GM19452 (cell line): ENCODE data around the gene PLEKHM2.
"Not testable (repeated sequence)": the region's sequence is repeated elsewhere in the genome, so short reads cannot be mapped to it uniquely, and the experiment has no call there.

ENCODE experiments used
- ATAC-seq: cut with Tn5 transposase; IDR thresholded peaks from one replicate; pipeline ENCODE4 v1.9.1; 2021; ENCODE audit not compliant: unreplicated experiment

Gene PLEKHM2, protein sequence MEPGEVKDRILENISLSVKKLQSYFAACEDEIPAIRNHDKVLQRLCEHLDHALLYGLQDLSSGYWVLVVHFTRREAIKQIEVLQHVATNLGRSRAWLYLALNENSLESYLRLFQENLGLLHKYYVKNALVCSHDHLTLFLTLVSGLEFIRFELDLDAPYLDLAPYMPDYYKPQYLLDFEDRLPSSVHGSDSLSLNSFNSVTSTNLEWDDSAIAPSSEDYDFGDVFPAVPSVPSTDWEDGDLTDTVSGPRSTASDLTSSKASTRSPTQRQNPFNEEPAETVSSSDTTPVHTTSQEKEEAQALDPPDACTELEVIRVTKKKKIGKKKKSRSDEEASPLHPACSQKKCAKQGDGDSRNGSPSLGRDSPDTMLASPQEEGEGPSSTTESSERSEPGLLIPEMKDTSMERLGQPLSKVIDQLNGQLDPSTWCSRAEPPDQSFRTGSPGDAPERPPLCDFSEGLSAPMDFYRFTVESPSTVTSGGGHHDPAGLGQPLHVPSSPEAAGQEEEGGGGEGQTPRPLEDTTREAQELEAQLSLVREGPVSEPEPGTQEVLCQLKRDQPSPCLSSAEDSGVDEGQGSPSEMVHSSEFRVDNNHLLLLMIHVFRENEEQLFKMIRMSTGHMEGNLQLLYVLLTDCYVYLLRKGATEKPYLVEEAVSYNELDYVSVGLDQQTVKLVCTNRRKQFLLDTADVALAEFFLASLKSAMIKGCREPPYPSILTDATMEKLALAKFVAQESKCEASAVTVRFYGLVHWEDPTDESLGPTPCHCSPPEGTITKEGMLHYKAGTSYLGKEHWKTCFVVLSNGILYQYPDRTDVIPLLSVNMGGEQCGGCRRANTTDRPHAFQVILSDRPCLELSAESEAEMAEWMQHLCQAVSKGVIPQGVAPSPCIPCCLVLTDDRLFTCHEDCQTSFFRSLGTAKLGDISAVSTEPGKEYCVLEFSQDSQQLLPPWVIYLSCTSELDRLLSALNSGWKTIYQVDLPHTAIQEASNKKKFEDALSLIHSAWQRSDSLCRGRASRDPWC

DNA sequence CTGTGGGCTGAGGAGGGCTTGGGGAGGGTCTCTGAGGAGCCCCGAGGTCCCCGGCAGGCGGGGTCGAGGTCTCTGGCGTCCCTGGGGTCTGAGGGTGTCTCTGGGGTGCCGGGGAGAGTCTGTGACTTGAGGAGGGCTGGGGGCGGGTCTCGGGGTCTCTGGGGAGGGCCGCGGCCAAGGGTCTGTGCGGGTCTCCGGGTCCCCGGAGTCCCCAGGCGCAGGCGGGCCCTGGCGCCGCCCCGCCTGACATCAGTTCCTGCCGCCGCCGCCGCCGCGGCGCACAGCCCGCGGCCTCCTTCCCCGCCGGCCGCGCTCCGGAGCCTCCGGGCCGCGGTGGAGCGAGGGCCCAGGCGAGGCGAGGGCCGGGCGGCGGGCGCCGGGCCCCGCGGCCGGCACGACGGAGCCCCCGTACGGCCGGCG, at the start of gene PLEKHM2:
PLEKHM2 (plus strand) TSS at position 279 of the 420 bp plus-strand sequence. CDS start 239 bp downstream, outside the sequence.
- peak; percentile 43 for ATAC-seq

DNA sequence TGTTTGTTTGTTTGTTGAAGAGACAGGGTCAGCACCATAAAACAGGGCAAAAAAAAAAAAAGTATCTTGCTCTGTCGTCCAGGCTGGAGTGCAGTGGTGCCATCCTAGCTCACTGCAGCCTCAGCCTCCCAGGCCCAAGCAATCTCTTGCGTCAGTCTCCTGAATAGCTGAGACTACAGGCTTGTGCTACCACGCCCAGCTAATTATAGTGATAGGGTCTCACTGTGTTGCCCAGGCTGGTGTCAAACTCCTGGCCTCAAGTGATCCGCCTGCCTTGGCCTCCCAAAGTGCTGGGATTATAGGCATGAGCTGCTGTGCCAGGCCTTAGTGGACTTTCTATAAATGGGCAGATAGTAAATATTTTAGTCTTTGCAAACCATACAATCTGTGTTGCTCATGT, 47.7 kb upstream of the PLEKHM2 start:
- no peak for ATAC-seq

DNA sequence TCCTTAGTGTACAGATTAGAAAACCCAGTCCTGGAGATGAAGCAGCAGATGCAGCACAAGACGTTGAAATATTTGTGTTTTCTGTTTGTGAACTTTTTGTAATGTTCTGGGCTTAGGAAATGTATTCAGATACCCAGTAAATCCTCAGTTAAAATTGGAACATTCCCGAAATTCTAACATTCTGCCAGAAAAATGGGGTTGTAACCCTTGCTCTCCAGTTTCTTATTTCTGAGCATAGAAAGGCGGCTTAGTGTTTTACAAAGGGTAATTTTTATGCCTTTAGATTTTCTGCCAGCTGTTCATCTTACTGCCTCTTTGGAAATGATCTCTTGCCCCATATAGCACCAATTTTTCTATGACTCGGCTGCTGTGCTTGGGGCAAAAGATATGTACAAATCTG, 46.3 kb upstream of the PLEKHM2 start:
- ATAC-seq, result no peak

DNA sequence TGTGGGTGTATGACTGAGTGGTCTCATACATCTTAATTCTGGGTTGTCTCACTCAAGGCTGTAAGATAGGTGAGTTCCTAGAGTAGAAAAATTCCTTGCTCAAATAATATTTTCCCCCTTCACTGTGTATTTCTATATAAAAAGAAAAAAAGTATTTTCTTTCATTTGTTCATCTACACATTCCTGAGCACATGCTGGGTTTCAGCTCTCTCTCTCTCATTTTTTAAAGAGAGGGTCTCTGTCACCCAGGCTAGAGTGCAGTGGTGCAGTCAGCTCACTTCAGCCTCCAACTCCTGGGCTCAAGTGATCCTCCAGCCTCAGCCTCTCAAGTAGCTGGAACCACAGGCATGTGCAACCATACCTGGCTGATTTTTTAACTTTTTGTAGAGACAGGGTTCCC, 44.9 kb upstream of the PLEKHM2 start:
- ATAC-seq, result no peak

DNA sequence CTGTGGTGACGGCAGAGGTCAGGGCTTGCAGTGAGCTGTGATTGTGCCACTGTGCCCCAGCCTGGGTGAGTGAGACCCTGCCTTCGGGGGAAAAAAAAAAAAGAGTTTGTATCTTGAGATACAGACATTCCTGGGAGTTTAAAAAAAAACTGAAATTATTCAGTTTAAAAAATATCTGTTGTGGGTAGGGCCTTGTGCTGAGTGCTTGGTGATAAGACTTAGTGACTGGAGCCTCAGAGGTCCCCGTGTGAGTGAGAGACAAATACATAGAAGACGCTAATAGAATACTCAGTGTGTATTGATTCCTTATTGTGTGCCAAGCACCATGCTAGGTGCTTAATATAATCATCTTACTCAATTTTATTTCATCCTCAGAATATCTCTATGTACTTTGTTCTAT, 44.2 kb upstream of the PLEKHM2 start:
- ATAC-seq, result no peak

DNA sequence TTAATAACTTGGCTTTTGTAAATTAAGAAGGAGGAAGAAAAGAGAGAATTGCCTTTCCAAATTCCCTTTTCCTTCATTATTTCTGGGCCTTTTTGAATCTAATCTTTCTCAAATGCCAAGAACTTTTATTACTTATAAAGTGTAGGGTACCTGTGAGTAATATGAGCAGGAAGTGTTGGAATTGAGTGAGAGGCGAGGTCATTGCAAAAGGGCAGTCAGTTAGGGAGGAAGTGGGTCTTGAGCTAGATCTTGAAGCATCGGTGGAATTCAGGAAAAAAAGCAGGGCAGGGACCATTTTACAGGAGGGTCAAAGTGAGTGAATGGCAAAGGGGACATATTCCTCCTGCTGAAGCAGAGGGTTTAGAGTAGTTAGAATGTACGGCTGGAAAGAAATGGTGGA, 43.5 kb upstream of the PLEKHM2 start:
- ATAC-seq, result no peak

DNA sequence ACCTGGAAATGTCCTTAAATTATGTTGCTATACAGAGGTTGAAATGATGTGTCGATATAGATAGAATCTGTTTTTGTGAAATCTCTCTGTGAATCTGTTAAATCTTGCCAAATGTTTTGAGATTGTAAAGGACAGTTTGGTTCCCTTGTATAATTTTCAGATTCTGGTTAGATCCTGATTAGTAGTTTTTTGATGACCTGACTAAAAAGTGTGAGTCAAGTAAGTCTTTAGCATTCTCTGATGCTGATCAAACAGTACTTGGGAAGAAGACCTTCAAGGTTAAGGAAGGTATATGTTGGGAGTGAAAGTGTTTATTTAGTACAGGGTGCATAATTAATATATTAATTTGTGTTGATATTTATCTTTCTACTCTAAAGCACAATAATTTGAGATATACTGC, 34.2 kb upstream of the PLEKHM2 start:
- no peak for ATAC-seq

DNA sequence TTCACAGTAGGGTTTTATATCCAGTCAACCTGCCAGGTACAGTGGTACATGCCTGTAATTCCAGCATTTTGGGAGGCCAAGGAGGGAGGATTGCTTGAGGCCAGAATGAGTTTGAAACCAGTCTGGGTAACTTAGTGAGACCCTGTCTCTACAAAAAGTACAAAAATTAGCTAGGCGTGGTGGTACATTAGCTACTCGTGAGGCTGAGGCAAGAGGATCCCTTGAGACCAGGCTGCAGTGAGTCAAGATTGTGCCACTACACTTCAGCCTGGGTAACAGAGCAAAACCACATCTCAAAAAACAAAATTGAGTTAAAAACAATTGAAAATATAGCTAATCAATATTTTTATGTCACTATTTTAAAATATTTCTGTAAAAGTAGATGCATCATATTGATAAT, 33.7 kb upstream of the PLEKHM2 start:
- ATAC-seq, result no peak

DNA sequence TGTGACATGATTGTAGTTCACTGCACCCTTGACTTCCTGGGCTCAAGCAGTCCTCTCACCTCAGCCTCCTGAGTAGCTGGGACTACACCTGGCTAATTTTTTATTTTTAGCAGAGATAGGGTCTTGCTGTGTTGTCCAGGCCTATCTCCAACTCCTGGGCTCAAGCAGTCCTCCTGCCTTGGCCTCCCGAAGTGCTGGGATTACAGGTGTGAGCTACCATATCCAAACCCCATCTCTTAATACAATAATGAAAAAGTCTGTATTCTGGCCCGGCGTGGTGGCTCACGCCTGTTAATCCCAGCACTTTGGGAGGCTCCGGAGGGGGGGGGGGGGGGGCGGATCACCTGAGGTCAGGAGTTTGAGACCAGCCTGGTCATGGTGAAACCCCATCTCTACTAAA, 32.0 kb upstream of the PLEKHM2 start:
- ATAC-seq, result not testable (repeated sequence)

DNA sequence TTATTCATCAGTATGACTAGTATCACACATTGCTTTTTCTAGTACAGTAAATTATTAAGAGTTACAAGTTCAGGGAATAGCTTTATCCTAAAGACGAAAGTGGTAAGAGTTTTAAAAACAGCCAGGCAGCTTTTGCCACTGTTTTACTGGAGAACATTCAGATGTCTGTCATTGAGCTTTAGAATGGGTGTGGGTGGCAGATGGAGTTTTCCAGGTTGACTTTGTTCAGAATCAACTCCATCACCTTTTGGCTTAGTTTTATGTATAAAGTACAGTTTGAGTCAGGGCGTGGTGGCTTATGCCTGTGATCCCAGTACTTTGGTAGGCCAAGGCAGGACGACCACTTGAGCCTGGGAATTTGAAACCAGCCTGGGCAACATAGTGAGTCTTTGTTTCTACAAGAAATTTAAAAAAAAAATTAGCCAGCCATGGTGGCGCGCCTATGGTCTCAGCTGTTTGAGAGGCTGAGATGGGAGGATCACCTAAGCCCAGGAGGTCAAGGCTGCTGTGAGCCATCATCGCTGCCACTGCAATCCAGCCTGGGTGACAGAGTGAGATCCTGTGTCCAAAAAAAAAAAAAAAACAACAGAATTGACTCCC, 29.9 kb upstream of the PLEKHM2 start:
- ATAC-seq, result no peak

DNA sequence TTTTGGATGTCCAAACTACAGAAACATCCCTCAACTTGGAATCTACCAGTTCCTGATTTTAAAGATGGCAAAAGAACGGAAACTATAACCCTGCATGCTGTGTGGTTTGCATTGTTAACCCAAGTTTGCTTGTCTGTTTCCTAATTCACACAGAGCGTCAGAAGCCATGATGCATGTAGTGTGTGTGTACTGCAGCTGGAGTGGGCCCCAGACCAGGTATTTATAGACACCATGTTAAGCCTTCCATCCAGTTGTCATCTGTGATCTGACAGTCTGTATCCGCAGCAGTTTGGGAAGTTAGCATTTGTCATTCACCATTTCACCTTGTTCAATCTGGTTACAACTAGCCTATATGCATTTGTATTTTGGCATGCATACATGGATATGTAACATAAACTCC, 27.7 kb upstream of the PLEKHM2 start:
- ATAC-seq, result no peak

DNA sequence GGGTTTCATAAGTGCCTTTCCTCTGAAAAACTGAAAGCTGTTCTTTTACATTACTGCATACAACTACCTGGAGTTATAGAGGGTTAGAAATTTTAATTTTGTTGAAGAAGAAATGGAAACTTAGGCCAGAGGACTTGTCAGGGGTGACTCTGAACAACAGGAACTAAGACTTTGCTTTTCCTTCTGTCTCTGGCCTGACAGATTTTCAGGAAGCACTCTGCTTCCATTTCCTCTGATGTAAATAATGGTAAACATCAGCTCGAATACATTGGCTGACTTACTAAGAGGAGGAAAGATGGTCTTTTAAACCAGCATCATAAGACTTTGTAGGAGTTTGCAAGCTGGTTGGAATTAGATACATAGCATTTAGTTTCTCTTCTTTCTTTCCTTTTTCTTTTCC, 27.1 kb upstream of the PLEKHM2 start:
- no peak for ATAC-seq

DNA sequence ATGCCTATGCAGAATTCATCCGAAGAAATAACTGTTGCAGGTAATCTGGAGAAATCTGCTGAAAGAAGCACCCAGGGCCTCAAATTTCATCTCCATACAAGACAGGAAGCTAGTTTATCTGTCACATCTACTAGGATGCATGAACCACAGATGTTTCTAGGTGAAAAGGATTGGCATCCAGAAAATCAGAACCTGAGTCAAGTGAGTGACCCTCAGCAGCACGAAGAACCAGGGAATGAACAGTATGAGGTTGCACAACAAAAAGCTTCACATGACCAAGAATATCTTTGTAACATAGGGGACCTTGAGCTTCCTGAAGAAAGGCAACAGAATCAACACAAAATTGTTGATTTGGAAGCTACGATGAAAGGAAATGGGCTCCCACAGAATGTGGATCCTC, 24.0 kb upstream of the PLEKHM2 start:
- ATAC-seq, result no peak

DNA sequence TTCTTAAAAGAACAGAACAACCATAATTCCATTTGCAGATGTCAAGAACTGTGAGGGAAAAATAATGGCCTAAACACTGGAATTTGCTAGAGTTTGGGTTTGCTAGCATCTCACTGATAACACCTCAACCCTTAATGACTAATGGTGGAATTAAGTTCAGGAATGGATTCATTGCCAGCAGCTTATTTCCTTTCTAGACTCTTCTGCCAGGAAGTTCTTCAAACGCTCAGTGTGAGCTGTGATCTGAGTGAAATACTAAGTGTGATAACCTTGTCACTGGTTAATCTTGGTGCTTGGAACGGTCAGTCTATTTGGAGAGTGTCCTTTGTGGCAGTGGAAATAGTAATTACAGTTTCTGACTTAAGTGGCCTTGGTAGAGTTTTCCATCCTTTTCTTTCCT, 21.6 kb upstream of the PLEKHM2 start:
- no peak for ATAC-seq

DNA sequence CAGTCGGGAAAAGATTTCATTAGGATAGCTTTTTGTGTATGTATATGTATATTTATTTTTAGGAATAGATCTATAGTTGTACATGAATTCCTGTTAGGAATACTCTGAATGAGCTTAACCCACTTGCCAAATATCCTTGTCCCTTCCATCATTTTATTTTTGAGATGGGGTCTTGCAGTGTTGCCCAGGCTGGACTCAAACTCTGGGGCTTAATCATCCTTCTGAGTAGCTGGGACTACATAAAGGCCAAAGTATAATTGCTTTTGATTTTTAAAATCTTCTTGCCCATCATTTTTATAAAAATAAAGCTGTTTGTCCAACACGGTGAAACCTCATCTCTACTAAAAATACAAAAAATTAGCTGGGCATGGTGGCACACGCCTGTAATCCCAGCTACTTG, 20.2 kb upstream of the PLEKHM2 start:
- ATAC-seq, result no peak

DNA sequence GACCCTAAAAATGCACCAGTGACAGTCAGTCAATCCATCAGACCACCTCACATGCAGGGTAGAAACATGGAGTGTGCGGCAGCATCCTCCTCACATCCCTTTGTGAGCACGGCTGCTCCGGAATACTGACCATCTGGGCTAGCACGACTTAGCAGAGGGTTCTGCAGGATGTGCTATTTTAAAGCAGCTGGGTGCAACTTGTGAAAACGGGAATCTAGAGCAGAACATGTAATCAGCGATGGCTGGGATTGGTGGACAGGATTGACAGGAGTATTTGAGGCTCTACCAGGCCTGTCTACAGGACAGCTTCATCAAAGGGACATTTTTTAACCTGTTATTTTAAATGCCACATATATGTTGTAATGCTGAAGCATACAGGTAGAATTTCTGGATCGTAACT, 16.8 kb upstream of the PLEKHM2 start:
- ATAC-seq, result no peak

DNA sequence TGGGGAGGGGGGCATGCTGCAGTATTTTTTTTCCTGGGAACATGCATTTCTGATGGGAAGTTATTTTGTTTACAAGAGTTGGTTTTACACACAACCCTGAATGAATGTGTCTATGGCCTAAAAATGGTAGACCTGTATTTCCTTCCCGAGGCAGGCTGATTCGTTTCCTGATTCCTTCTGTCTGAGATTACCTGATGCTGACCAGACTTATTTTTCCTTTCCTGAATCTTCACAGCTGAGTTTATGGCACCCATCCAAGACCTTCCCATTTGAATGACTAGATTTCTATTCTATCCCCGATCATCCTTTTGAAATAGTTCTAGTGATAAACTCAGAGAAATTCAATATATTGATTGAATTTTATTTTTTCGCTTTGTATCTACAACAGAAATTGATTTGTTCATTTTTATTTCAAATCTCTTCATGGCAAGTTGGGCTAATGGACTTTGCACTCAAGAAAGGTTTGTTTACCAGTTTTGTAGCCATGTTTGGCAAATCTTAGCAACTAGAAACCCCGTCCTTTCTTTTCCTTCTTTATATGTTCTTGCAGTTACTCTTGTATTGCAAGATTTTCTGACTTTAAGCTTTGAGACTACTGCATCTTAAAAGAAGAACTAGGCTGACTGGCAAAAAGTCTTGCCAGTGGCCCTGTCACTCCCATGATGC, 15.9 kb upstream of the PLEKHM2 start:
- ATAC-seq, result no peak

DNA sequence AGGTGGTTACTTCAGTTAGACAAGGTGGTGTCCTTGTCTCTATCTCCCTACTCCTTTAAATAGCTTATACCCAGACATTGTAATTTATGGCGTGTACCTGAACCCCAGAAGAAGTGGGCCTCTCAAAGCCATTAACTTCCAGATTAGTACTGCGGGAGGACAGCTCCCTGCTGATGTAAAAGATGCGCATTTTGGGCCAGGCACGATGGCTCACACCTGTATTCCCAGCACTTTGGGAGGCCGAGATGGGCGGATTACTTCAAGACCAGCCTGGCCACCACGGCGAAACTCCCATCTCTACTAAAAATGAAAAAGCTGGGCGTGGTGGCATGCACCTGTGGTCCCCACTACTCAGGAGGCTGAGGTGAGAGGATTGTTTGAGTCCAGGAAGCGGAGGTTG, 15.0 kb upstream of the PLEKHM2 start:
- no peak for ATAC-seq

DNA sequence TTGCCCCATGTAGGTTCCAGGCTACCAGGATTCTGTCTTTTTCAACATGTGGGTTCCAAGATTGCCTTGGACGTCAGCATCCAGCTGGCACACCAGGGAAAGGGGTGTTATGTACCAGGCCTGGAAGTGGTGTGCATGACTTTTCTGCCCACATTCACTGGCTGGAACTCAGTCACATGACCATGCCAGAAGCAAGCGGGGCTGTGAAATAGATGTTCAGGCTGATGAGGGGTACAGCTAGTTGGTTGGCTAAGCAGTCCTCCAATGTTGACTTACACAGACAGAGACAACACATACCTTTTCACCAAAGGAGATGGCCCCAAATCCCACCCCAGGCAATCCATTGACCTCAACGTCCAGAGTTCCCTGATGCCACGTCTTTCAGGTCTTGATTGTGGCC, 14.3 kb upstream of the PLEKHM2 start:
- no peak for ATAC-seq

DNA sequence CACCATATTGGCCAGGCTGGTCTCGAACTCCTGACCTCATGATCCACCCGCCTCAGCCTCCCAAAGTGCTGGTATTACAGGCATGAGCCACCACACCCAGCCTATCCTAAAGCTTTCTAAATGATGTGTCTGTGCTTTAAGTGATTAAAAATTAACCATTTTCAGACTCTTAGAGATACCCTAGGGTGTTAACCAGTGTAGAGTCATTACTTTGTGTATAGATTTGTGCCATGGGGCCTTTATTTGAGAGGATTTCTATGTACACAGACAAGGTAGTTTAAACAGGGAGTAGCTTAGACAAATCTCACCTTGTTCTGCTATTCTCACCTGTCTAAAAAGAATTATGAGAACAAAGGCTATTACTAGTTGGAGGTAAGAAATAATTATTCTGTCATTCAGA, 12.7 kb upstream of the PLEKHM2 start:
- ATAC-seq, result no peak
